Activated CD4-positive, alpha-beta memory T cell treated with anti-CD3 and anti-CD28 coated beads, Interleukin-2, amount 10 ng/mL, durations not matched to agents 7 days and 5 days (primary cell): ENCODE measurements around the gene TBRG4. TPM values are rescaled to one million over a fixed set of nuclear protein-coding genes. Genes with fewer than 3 reads are reported as not detected.

Source experiments
- CTCF ChIA-PET: fragments of 350-600 bp; sonication (Branson Sonifier 250); formaldehyde crosslinking; loops from one replicate; lab custom pipeline; 2021; ENCODE audit warnings: antibody characterized with exemption, inconsistent platforms; lab: Charles Lee
- POLR2A ChIA-PET: fragments of 350-600 bp; sonication (Branson Sonifier 250); formaldehyde crosslinking; loops from one replicate; lab custom pipeline; 2021; ENCODE audit warnings: antibody characterized with exemption; lab: Charles Lee
- DNase-seq: peaks from one replicate; pipeline ENCODE4 v3.0.0-alpha.2; 2020
- H3K27ac Mint-ChIP-seq: one replicate; pipeline ENCODE4 v1.8.0; 2021; ENCODE audit warnings: mild to moderate bottlenecking, mixed read lengths
- H3K27me3 Mint-ChIP-seq: one replicate; pipeline ENCODE4 v1.8.0; 2021; ENCODE audit warnings: mixed read lengths
- H3K36me3 Mint-ChIP-seq: one replicate; pipeline ENCODE4 v1.8.0; 2021; ENCODE audit warnings: low read depth, mixed read lengths
- H3K4me1 Mint-ChIP-seq: one replicate; pipeline ENCODE4 v1.8.0; 2021; ENCODE audit warnings: mixed read lengths
- H3K4me3 Mint-ChIP-seq: one replicate; pipeline ENCODE4 v1.8.0; 2021; ENCODE audit warnings: mild to moderate bottlenecking, mixed read lengths
- H3K9me3 Mint-ChIP-seq: one replicate; pipeline ENCODE4 v1.8.0; 2021; ENCODE audit warnings: mixed read lengths
- total RNA-seq, 2 experiments: library from RNA; stranded (reverse); gene quantifications; one replicate each; pipeline ENCODE4 v1.2.3, GENCODE V29; 2021

Gene TBRG4
- total RNA-seq, 2 experiments from 2014 or later = 98.8 to 103 TPM

GRCh38 chr7:45107356-45107755 is 4.1 kb downstream of the TBRG4 start:
- H3K4me3 Mint-ChIP-seq = no peak overlapping the region
- no peaks in the 10 kb centered on the region for H3K9me3 Mint-ChIP-seq
- H3K27me3 Mint-ChIP-seq = no peaks in the 10 kb centered on the region
- peak overlapping the region; percentile 32 for H3K27ac Mint-ChIP-seq
- peaks cover 61% of the 10 kb centered on the region for H3K36me3 Mint-ChIP-seq
- peaks cover 41% of the 10 kb centered on the region for H3K4me1 Mint-ChIP-seq
- CTCF ChIA-PET = interaction anchor here (11.1 kb wide), 1 partner anchor 28 kb away, joined by 76 read pairs; no protein-coding TSS in a partner anchor
- POLR2A ChIA-PET = interaction anchor here (1.0 to 1.2 kb wide), 2 partner anchors 17 to 29 kb away, joined by 3 to 5 read pairs; no protein-coding TSS in a partner anchor
- no peak for DNase-seq

DNA sequence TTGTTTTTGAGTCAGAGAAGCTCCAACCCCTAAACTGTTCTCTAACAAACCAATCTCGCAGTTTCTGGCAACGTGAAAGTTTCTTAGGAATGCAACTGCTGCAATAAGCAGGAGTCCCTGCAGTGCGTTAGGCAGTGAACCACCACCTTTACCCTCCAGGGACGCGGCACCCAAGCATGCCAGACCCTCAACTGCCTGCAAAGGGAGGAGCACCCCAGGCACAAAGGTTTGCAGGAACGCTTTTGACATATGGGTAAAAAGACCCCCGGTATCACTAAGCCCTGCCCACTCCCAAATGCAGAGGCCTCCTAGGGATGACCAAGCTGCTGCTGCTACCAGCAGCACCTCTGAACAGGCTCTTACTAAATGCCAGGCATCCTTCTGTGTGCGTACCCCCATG is 4.7 kb downstream of the TBRG4 start:
- ChIA-PET POLR2A (interaction anchor here (0.8 to 1.2 kb wide), 3 partner anchors 17 to 151 kb away, joined by 3 to 5 read pairs (median 3); no protein-coding TSS in a partner anchor), CTCF (interaction anchor here (11.1 kb wide), 1 partner anchor 29 kb away, joined by 76 read pairs; no protein-coding TSS in a partner anchor)
- no peak overlapping the region for H3K4me3 Mint-ChIP-seq

DNA sequence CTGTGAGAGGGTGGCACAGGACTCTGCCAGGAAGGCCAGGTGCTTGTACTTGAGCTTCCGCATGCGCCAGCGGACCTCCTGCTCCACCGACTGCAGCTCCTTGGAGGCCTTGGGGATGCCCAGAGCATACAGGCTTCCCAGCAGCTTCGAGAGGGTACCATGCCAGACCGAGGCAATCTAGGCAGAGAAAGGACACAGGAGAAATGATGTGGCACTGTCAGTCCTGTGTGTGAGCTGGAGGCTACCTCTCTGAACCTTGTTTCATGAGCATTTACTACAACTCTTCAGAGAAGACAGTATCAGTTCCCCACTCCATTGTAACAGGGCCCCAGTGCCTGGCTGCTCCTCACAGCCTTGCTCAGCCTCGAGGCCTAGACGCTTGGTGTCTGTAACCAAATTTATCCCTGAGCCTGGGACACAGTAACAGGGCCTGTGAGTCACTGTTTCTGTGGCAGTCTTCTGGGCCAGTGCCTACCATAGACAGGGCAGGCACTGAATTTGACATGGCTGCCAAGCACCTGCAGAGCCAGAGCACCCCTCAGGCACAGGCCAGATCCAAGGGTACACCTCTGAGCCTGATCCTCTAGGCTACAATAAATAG is 5.8 kb downstream of the TBRG4 start:
- POLR2A ChIA-PET = interaction anchor here (0.8 kb wide), 1 partner anchor 149 kb away, joined by 3 read pairs; no protein-coding TSS in a partner anchor
- Mint-ChIP-seq H3K27me3 (no peaks in the 10 kb centered on the region), H3K9me3 (no peaks in the 10 kb centered on the region), H3K4me3 (no peak overlapping the region), H3K36me3 (peaks cover 66% of the 10 kb centered on the region), H3K27ac (no peak overlapping the region), H3K4me1 (peaks cover 36% of the 10 kb centered on the region)
- CTCF ChIA-PET = interaction anchor here (0.7 kb wide), 1 partner anchor 30 kb away, joined by 3 read pairs; no protein-coding TSS in a partner anchor
- DNase-seq = no peak

More for the DNA sequence above, 4.7 kb downstream of the TBRG4 start:
- H3K27ac Mint-ChIP-seq = no peak overlapping the region
- H3K36me3 Mint-ChIP-seq = peaks cover 64% of the 10 kb centered on the region
- no peaks in the 10 kb centered on the region for H3K27me3 Mint-ChIP-seq
- H3K4me1 Mint-ChIP-seq = peaks cover 40% of the 10 kb centered on the region
- H3K9me3 Mint-ChIP-seq = no peaks in the 10 kb centered on the region
- DNase-seq = no peak

DNA sequence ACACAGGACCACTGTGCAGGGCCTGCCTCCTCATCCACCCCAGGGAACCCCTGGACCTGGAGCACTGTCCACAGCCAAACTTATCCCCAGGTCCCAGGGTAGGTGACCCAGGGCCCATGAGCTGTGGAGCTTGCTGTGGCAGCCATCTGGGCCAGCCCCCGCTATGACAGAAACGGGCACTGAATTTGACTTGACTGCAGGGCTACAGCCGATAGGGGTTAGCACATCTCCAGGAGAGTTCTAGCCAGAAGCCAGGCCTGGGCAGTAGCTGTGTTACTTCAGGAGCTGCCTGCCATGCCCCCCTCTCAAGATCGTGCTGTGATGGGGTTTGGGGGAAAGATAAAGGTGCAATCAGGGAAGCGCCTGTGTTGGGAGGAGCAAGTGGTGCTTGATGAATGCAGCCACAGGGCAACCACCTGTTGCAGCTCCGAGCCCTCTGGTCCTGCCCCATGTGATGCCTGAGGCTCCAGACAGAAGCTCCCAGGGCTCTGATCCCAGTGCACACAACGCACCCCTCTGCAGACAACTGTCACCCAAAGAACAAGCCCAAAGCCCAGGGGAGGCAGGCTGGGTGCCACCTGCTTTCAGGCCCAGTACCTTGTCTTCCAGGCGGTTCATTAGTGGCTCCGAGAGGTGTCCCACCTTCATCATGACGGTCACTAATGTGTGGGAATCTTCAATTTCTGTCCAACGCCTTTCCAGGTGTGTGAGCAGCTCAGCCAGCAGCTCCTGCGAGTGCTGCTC is 6.5 kb downstream of the TBRG4 start:
- DNase-seq = no peak
- ChIA-PET POLR2A (interaction anchor here (0.6 kb wide), 1 partner anchor 94 kb away, joined by 3 read pairs; no protein-coding TSS in a partner anchor), CTCF (interaction anchor here (0.7 to 1.0 kb wide), 2 partner anchors 31 kb away, joined by 3 to 4 read pairs; no protein-coding TSS in a partner anchor)
- Mint-ChIP-seq H3K4me1 (peaks cover 31% of the 10 kb centered on the region), H3K27ac (no peak overlapping the region), H3K27me3 (no peaks in the 10 kb centered on the region), H3K9me3 (no peaks in the 10 kb centered on the region), H3K4me3 (no peak overlapping the region), H3K36me3 (peaks cover 69% of the 10 kb centered on the region)

- ChIA-PET CTCF (interaction anchor here (1.0 kb wide), 1 partner anchor 32 kb away, joined by 4 read pairs; no protein-coding TSS in a partner anchor), POLR2A (interaction anchor here (0.6 to 0.9 kb wide), 3 partner anchors 7 to 93 kb away, joined by 3 read pairs; partner anchors contain the start of gene TBRG4)
- Mint-ChIP-seq H3K4me3 (no peak overlapping the region), H3K9me3 (no peaks in the 10 kb centered on the region), H3K4me1 (peaks cover 27% of the 10 kb centered on the region), H3K27ac (no peak overlapping the region), H3K36me3 (peaks cover 73% of the 10 kb centered on the region), H3K27me3 (no peaks in the 10 kb centered on the region)
- DNase-seq = no peak
Measured at GRCh38 chr7:45103958-45104843, 7.3 kb downstream of the TBRG4 start.

DNA sequence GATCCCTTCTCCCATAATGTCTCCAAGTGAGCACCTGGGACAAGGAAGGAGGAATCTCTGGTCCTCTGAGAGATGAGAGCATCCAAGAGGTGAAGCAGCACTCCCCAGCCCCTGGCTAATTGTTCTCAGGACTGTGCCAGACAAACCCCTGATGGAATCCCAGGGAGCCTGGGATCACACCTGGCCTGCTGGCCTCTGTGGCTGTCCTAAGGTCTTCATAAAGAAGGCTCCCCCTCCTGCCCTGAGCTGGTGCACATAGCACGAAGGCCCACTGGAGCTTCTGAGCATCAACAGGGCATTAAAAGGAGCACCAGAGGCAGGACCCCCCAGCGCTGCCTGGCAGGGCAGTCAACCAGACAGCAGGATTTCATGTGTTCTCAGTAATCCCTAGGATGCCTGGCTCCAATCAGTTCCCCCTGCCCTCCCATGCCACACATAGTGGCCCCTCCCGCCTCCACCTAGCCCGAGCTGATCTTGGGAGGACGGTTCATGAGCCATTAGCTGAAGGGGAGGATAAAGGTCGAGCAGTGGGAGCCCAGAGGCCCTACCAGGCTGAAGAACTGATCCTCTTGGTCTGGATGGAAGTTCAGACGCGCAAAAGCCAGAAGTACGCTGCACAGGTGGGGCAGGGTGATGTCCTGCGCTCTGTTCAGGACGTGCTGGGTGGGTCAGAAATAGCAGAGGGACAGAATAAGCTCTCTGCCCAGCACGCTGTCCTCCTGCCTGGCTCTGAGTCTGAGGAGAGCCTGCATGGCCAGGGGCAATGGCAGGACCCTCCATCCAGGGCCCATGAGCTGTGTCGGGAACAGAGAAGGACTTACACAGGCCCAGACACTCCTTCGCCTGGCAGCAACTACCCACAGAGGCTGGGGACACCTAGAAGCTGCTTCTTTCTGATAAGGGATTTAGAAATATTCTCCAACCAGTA is 8.4 kb downstream of the TBRG4 start:
- no peak overlapping the region for H3K4me3 Mint-ChIP-seq
- ChIA-PET CTCF (no interaction called here), POLR2A (interaction anchor here (0.9 kb wide), 2 partner anchors 9 to 32 kb away, joined by 3 read pairs; partner anchors contain the start of gene TBRG4)
- DNase-seq = no peak
- H3K36me3 Mint-ChIP-seq = peaks cover 65% of the 10 kb centered on the region
- H3K27ac Mint-ChIP-seq = no peak overlapping the region
- H3K27me3 Mint-ChIP-seq = no peaks in the 10 kb centered on the region
- peaks cover 16% of the 10 kb centered on the region for H3K4me1 Mint-ChIP-seq
- H3K9me3 Mint-ChIP-seq = no peaks in the 10 kb centered on the region

DNA sequence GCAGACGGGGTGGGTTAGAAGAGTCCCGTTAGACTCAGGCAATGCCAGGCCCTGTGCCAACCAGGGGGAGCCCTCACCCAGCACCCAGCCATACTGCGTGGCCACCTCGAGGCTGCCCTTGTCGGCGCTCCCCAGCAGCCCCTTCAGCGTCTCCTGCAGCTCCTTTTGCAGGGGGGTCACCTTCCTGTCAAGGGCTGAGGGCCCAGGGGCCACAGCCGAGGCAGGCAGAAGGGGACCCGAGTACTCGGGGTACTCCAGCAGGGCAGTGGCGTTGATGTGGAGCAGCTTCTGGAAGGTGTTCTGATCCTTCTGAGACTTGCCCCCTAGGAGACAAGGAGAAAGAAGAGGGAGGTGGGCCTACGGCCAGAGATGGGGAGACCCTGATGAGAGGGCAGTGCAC is 9.7 kb downstream of the TBRG4 start:
- peaks cover 3% of the 10 kb centered on the region for H3K4me1 Mint-ChIP-seq
- H3K27me3 Mint-ChIP-seq = no peaks in the 10 kb centered on the region
- peaks cover 52% of the 10 kb centered on the region for H3K36me3 Mint-ChIP-seq
- DNase-seq = no peak
- ChIA-PET POLR2A (no interaction called here), CTCF (interaction anchor here (1.0 kb wide), 1 partner anchor 128 kb away, joined by 3 read pairs; no protein-coding TSS in a partner anchor)
- H3K27ac Mint-ChIP-seq = no peak overlapping the region
- no peak overlapping the region for H3K4me3 Mint-ChIP-seq
- H3K9me3 Mint-ChIP-seq = no peaks in the 10 kb centered on the region

DNA sequence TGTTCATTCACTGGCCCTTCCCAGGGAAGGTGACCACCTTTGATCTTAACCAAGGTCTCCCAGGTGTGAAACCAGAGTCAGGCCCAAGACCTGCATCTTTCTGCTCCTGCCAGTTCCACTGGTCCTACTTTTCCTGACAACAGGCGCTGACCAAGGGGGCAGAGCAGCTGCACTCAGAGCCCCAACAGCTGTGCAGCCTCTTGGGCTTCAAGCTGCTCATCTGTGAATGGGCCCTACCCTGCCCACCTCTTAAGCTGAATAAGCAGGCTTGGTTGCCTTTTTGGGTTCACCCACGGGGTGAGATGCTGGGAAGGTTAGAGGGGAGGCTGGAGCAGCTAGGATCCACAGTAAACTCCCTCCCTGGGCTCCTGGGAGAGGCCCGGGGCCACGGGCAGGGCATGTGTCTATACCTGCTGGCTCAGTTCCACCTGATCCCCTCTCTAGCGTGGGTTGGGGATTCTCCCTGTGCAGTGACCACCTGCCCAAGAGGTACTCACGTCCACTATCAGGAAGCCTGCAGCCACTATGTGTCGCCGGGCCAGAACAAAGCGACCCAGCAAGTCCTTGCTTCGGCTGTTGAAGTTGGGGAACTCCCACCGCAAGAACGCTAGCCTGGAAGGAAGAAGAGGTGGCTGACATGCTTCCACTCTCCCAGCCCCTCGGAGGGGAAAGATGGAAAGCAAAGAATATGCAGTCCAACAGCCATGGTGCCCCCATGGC is 10.6 kb downstream of the TBRG4 start:
- POLR2A ChIA-PET = no interaction called here
- DNase-seq = no peak
- CTCF ChIA-PET = no interaction called here
- Mint-ChIP-seq H3K27ac (no peak overlapping the region), H3K36me3 (peaks cover 51% of the 10 kb centered on the region), H3K9me3 (no peaks in the 10 kb centered on the region), H3K4me1 (no peaks in the 10 kb centered on the region), H3K4me3 (no peak overlapping the region), H3K27me3 (no peaks in the 10 kb centered on the region)

- no peak overlapping the region for H3K27ac Mint-ChIP-seq
- CTCF ChIA-PET = no interaction called here
- DNase-seq = no peak
- H3K4me1 Mint-ChIP-seq = no peaks in the 10 kb centered on the region
- H3K4me3 Mint-ChIP-seq = no peak overlapping the region
- no peaks in the 10 kb centered on the region for H3K27me3 Mint-ChIP-seq
- peaks cover 46% of the 10 kb centered on the region for H3K36me3 Mint-ChIP-seq
- POLR2A ChIA-PET = interaction anchor here (1.1 kb wide), 1 partner anchor 36 kb away, joined by 3 read pairs; no protein-coding TSS in a partner anchor
- no peaks in the 10 kb centered on the region for H3K9me3 Mint-ChIP-seq
Measured at GRCh38 chr7:45099891-45100760, 11.4 kb downstream of the TBRG4 start.

GRCh38 chr7:45098983-45099839 is 12.3 kb downstream of the TBRG4 start:
- CTCF ChIA-PET = no interaction called here
- no peaks in the 10 kb centered on the region for H3K27me3 Mint-ChIP-seq
- H3K36me3 Mint-ChIP-seq = peaks cover 38% of the 10 kb centered on the region
- H3K9me3 Mint-ChIP-seq = no peaks in the 10 kb centered on the region
- no peaks in the 10 kb centered on the region for H3K4me1 Mint-ChIP-seq
- POLR2A ChIA-PET = interaction anchor here (0.9 to 1.1 kb wide), 2 partner anchors 12 to 37 kb away, joined by 3 read pairs; partner anchors contain the start of gene TBRG4
- DNase-seq = no peak
- H3K4me3 Mint-ChIP-seq = no peak overlapping the region
- H3K27ac Mint-ChIP-seq = no peak overlapping the region
